SK-N-SH treated with all-trans-retinoic acid at 6 μM for 48 hours (cell line): Measurements from ENCODE around the gene INSR.

Experiments
- ATAC-seq: fragments of 200-7000 bp; cut with Tn5 transposase; 3 replicates; pipeline ENCODE4 v1.9.1; 2020; ENCODE audit warnings: mild to moderate bottlenecking, moderate library complexity
- ARNTL ChIP-seq: fragments of 450-650 bp; formaldehyde crosslinking; IDR thresholded peaks from 2 replicates; pipeline ENCODE4 v1.5.0; 2020; ENCODE audit warnings: low read depth, mild to moderate bottlenecking, moderate library complexity, borderline replicate concordance
- BACH2 ChIP-seq: fragments of 250-450 bp; sonication (Bioruptor Pico); IDR thresholded peaks from 2 replicates; pipeline ENCODE4 v1.9.0; 2021; ENCODE audit warnings: mild to moderate bottlenecking, borderline replicate concordance
- CREB5 ChIP-seq: fragments of 250-450 bp; sonication (Bioruptor Pico); IDR thresholded peaks from 2 replicates; pipeline ENCODE4 v1.5.1; 2020; ENCODE audit warnings: low read depth, mild to moderate bottlenecking, moderate library complexity
- CSDC2 ChIP-seq: fragments of 250-450 bp; sonication (Bioruptor Pico); IDR thresholded peaks from 2 replicates; pipeline ENCODE4 v1.5.0; 2020; ENCODE audit warnings: mild to moderate bottlenecking, moderate library complexity
- ESRRG ChIP-seq: fragments of 250-450 bp; sonication (Bioruptor Pico); IDR thresholded peaks from 2 replicates; pipeline ENCODE4 v1.6.1; 2021; ENCODE audit warnings: mild to moderate bottlenecking
- ISL1 ChIP-seq: fragments of 250-450 bp; sonication (Bioruptor Pico); IDR thresholded peaks from 2 replicates; pipeline ENCODE4 v2.1.2; 2022; ENCODE audit warnings: mild to moderate bottlenecking, moderate library complexity
- OSR1 ChIP-seq: fragments of 250-450 bp; sonication (Bioruptor Pico); IDR thresholded peaks from 2 replicates; pipeline ENCODE4 v1.8.0; 2022; ENCODE audit warnings: moderate library complexity, mild to moderate bottlenecking, inconsistent platforms
- PPARA ChIP-seq: fragments of 250-450 bp; sonication (Bioruptor Pico); IDR thresholded peaks from 2 replicates; pipeline ENCODE4 v1.5.0; 2020; ENCODE audit warnings: mild to moderate bottlenecking, borderline replicate concordance
- RARB ChIP-seq: fragments of 250-450 bp; sonication (Bioruptor Pico); IDR thresholded peaks from 2 replicates; pipeline ENCODE4 v1.8.0; 2021; ENCODE audit warnings: mild to moderate bottlenecking, moderate library complexity
- SNAI2 ChIP-seq: fragments of 250-450 bp; sonication (Bioruptor Pico); IDR thresholded peaks from 2 replicates; pipeline ENCODE4 v1.5.0; 2020; ENCODE audit warnings: mild to moderate bottlenecking, moderate library complexity
- TCF4 ChIP-seq: fragments of 250-450 bp; sonication (Bioruptor Pico); IDR thresholded peaks from 2 replicates; pipeline ENCODE4 v1.8.0; 2021; ENCODE audit warnings: mild to moderate bottlenecking, moderate library complexity, borderline replicate concordance
- TOX ChIP-seq: fragments of 250-450 bp; sonication (Bioruptor Pico); IDR thresholded peaks from 2 replicates; pipeline ENCODE4 v1.8.0; 2021; ENCODE audit warnings: mild to moderate bottlenecking, moderate library complexity, borderline replicate concordance
- TSHZ2 ChIP-seq: fragments of 250-450 bp; sonication (Bioruptor Pico); IDR thresholded peaks from 2 replicates; pipeline ENCODE4 v1.5.0; 2020; ENCODE audit warnings: mild to moderate bottlenecking, moderate library complexity
- ZFP3 ChIP-seq: fragments of 250-450 bp; sonication (Bioruptor Pico); IDR thresholded peaks from 2 replicates; pipeline ENCODE4 v1.5.0; 2020; ENCODE audit warnings: mild to moderate bottlenecking, moderate library complexity
- ZFP30 ChIP-seq: fragments of 450-650 bp; formaldehyde crosslinking; IDR thresholded peaks from 2 replicates; pipeline ENCODE4 v1.5.0; 2022; ENCODE audit warnings: mild to moderate bottlenecking, moderate library complexity
- ZNF565 ChIP-seq: fragments of 450-650 bp; formaldehyde crosslinking; conservative IDR thresholded peaks from 2 replicates; pipeline ENCODE4 v1.5.0; 2020; ENCODE audit warnings: low read depth, mild to moderate bottlenecking, moderate library complexity
- ZNF70 ChIP-seq: fragments of 450-650 bp; formaldehyde crosslinking; IDR thresholded peaks from 2 replicates; pipeline ENCODE4 v1.5.0; 2020; ENCODE audit warnings: mild to moderate bottlenecking, moderate library complexity
- TF ChIP-seq, protein P1 (sequence below): fragments of 250-450 bp; sonication (Bioruptor Pico); IDR thresholded peaks from 2 replicates; pipeline ENCODE4 v1.5.1; 2021; ENCODE audit warnings: mild to moderate bottlenecking, moderate library complexity
- TF ChIP-seq, protein P2 (sequence below): fragments of 250-450 bp; sonication (Bioruptor Pico); IDR thresholded peaks from 2 replicates; pipeline ENCODE4 v1.8.0; 2020; ENCODE audit warnings: mild to moderate bottlenecking, moderate library complexity, borderline replicate concordance
- TF ChIP-seq, protein P3 (sequence below): fragments of 250-450 bp; sonication (Bioruptor Pico); IDR thresholded peaks from 2 replicates; pipeline ENCODE4 v1.8.0; 2021; ENCODE audit warnings: low read depth, mild to moderate bottlenecking, moderate library complexity, borderline replicate concordance

Gene INSR

DNA sequence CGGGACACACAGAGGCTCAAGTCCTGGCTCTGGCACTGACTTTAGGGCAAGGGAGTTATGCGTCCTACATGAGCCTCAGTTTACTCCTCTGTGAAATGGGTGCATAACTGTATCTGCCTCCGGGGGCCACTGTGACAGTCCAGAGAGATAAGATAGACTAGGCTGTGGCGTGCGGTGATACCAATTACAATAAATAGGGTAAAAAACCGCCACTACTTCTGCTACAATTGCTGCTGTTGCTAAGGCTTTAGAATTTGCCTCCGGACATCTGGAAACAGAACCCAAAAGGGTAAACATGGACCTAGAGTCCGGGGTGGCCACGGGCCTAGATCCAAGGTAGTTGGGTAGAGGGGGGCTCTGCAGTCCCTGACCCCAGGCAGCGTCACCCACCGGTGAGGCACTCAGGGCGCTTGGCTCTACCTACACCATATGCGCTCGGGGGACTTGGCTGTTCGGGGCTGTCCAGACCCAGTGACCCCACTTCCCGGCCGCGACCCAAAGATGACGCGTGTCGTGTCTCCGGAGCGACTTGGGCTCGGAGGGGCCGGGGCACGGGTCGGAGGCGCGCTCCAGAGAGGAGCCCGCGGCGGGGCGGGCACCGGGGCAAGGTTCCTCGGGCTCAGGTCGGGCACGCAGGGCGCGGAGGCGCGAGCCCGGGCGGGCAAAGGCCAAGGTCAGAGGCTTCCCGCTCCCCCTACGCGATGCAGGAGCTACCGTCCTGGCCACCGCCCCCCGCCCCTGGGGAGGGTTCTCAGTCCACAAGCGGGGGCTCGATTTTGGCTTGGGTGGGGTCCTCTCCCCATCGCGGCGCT lies 1.1 kb downstream of the INSR start:
- TF ChIP-seq RARB (CRISPR knock-in tag) = no peak
- TF ChIP-seq TOX (CRISPR knock-in tag) = no peak
- no peak for TF ChIP-seq CREB5 (CRISPR knock-in tag)
- TF ChIP-seq ZFP3 (CRISPR knock-in tag) = no peak
- TF ChIP-seq ARNTL = no peak
- TF ChIP-seq ISL1 = no peak
- no peak for TF ChIP-seq ZFP30
- TF ChIP-seq OSR1 = no peak
- TF ChIP-seq, protein P1, sequence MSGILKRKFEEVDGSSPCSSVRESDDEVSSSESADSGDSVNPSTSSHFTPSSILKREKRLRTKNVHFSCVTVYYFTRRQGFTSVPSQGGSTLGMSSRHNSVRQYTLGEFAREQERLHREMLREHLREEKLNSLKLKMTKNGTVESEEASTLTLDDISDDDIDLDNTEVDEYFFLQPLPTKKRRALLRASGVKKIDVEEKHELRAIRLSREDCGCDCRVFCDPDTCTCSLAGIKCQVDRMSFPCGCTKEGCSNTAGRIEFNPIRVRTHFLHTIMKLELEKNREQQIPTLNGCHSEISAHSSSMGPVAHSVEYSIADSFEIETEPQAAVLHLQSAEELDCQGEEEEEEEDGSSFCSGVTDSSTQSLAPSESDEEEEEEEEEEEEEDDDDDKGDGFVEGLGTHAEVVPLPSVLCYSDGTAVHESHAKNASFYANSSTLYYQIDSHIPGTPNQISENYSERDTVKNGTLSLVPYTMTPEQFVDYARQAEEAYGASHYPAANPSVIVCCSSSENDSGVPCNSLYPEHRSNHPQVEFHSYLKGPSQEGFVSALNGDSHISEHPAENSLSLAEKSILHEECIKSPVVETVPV (CRISPR knock-in tag) = no peak
- no peak for TF ChIP-seq BACH2 (CRISPR knock-in tag)
- no peak for TF ChIP-seq ZNF565 (CRISPR knock-in tag)
- TF ChIP-seq, protein P2, sequence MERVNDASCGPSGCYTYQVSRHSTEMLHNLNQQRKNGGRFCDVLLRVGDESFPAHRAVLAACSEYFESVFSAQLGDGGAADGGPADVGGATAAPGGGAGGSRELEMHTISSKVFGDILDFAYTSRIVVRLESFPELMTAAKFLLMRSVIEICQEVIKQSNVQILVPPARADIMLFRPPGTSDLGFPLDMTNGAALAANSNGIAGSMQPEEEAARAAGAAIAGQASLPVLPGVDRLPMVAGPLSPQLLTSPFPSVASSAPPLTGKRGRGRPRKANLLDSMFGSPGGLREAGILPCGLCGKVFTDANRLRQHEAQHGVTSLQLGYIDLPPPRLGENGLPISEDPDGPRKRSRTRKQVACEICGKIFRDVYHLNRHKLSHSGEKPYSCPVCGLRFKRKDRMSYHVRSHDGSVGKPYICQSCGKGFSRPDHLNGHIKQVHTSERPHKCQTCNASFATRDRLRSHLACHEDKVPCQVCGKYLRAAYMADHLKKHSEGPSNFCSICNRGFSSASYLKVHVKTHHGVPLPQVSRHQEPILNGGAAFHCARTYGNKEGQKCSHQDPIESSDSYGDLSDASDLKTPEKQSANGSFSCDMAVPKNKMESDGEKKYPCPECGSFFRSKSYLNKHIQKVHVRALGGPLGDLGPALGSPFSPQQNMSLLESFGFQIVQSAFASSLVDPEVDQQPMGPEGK (CRISPR knock-in tag) = no peak
- no peak for TF ChIP-seq PPARA (CRISPR knock-in tag)
- TF ChIP-seq ESRRG (CRISPR knock-in tag) = no peak
- TF ChIP-seq TCF4 (CRISPR knock-in tag) = no peak
- ATAC-seq = no peak

- TF ChIP-seq, protein P3, sequence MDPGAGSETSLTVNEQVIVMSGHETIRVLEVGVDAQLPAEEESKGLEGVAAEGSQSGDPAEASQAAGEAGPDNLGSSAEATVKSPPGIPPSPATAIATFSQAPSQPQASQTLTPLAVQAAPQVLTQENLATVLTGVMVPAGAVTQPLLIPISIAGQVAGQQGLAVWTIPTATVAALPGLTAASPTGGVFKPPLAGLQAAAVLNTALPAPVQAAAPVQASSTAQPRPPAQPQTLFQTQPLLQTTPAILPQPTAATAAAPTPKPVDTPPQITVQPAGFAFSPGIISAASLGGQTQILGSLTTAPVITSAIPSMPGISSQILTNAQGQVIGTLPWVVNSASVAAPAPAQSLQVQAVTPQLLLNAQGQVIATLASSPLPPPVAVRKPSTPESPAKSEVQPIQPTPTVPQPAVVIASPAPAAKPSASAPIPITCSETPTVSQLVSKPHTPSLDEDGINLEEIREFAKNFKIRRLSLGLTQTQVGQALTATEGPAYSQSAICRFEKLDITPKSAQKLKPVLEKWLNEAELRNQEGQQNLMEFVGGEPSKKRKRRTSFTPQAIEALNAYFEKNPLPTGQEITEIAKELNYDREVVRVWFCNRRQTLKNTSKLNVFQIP = no peak
- TF ChIP-seq OSR1 (no peak), RARB (CRISPR knock-in tag) (no peak), TSHZ2 (CRISPR knock-in tag) (no peak), ZFP30 (no peak), BACH2 (CRISPR knock-in tag) (no peak), ZNF565 (CRISPR knock-in tag) (no peak), CSDC2 (CRISPR knock-in tag) (no peak), CREB5 (CRISPR knock-in tag) (no peak), SNAI2 (CRISPR knock-in tag) (no peak), TCF4 (CRISPR knock-in tag) (no peak), ESRRG (CRISPR knock-in tag) (no peak), ISL1 (no peak), ZNF70 (CRISPR knock-in tag) (no peak), ARNTL (no peak)
- TF ChIP-seq, protein P1 (CRISPR knock-in tag) = no peak
- no peak for ATAC-seq
These were observed 1.8 kb downstream of the INSR start for GRCh38 chr19:7292352-7292949.
